ENCODE data around the gene RHOG.

RHOG gene

DNA sequence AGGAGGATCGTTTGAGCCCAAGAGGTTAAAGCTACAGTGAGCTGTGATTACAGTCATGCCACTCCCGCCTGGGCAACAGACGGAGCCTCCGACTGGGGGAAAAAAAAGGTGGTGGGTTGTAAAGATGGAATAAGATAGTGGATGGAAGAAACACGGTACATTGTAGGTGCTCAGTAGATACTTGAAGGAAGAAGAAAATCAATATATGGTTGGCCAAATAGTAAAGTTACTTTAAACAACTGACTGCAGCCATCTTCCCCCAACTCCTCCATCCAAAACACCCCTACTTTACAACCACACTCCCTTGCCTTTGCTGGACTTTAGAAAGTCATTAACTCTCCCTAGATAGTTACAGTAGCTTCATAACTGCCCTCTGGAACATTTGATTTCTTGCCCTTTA, 40.9 kb downstream of the RHOG start:
- no peak for DNase-seq (ENCODE audit: low read depth)
- TF ChIP-seq, protein P1, sequence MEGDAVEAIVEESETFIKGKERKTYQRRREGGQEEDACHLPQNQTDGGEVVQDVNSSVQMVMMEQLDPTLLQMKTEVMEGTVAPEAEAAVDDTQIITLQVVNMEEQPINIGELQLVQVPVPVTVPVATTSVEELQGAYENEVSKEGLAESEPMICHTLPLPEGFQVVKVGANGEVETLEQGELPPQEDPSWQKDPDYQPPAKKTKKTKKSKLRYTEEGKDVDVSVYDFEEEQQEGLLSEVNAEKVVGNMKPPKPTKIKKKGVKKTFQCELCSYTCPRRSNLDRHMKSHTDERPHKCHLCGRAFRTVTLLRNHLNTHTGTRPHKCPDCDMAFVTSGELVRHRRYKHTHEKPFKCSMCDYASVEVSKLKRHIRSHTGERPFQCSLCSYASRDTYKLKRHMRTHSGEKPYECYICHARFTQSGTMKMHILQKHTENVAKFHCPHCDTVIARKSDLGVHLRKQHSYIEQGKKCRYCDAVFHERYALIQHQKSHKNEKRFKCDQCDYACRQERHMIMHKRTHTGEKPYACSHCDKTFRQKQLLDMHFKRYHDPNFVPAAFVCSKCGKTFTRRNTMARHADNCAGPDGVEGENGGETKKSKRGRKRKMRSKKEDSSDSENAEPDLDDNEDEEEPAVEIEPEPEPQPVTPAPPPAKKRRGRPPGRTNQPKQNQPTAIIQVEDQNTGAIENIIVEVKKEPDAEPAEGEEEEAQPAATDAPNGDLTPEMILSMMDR (conservative IDR thresholded peaks at IDR 0.05; ENCODE audit: low read depth, low read length), result no peak
- no peak overlapping the region for H3K4me3 ChIP-seq (ENCODE audit: low read length)

DNA sequence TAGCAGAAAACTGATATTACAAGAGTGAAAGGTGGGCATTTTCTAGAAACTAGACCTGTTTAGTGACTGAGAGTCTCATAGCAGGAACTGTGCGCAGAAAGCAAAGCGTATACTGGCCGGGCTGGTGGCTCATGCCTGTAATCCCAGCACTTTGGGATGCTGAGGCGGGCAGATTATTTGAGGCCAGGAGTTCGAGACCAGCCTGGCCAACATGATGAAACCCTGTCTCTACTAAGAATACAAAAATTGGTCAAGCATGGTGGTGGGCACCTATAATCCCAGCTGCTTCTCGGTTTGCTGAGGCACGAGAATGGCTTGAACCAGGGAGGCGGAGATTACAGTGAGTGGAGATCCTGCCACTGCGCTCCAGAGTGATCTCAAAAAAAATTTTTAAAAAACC, 41.6 kb downstream of the RHOG start:
- TF ChIP-seq, protein P1 (conservative IDR thresholded peaks at IDR 0.05; ENCODE audit: low read depth, low read length), result no peak
- DNase-seq (ENCODE audit: low read depth), result no peak
- H3K4me3 ChIP-seq (ENCODE audit: low read length), result no peak overlapping the region

DNA sequence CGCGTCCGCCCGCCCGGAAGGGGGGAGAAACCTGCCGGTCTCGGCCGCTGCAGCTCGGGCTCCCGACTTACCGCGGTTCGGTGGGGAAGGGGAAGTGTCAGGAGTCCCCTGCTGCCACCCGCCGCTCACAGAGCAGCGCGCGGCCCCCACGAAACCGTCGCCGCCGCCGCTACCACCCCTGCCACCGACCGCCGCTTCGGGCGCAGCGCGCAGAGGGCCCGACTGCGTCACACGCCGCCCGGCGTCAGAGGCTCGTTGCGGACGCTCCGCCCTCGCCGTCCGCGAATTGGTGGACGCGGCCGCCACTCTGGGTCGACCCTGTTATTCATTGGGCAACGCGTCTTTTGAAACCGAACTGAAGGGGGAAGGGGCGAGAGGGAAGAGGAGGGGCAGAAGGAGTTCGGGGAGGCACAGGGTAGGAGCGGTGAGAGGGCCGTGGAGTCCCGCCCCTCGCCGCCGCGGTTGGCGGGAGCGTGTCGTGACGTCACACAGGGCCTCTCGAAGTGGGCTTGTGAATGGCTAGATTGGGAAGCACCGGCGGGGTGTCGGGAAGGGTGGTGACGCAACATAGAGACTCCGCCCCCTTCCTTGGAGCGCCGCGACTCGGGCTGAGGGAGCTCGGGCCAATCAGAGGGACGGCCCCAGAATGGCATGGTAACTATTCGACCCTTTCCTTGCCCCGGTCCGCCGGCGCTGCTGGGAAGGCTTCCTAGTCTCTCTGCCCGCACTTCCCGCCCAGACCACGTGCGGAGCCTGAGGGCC, 43.2 kb downstream of the RHOG start, which contains the start of gene NUP98:
Gene NUP98 (minus strand): TSS at position 226 of the 762 bp plus-strand sequence. CDS start 15,437 bp downstream, outside the sequence.
- H3K4me3 ChIP-seq (ENCODE audit: low read length), result peak within 1 kb of the TSS; percentile 98
- DNase-seq (ENCODE audit: low read depth), result peak; percentile 99
- TF ChIP-seq, protein P1 (conservative IDR thresholded peaks at IDR 0.05; ENCODE audit: low read depth, low read length), result no peak

DNA sequence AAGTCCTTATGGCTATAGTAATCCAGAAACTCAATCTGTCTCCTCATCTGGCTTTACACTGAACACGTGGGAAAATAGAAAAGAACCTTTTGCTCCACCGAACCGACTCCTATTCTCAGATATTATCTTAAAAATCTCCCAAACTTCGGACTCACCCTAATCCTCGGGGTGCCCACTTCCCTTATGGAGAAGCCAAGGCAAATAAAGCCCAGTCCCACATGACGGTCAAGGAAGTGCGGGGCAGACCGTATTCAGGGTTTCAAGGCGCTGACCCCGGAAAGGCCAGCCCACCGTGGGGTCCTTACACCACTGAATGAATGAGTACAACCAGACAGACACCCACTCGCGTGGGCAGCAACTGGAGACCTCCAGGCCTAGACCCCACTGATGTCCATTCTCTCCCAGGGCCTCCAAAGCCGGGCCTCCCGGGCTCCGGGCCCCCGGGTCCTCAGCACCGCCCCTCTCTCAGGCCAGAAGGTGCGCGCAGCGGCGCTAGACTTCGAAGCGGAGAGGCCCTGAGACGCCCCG, 43.9 kb downstream of the RHOG start:
- peak overlapping the region; percentile 98 for H3K4me3 ChIP-seq (ENCODE audit: low read length)
- TF ChIP-seq, protein P1 (conservative IDR thresholded peaks at IDR 0.05; ENCODE audit: low read depth, low read length), result no peak
- DNase-seq (ENCODE audit: low read depth), result no peak

DNA sequence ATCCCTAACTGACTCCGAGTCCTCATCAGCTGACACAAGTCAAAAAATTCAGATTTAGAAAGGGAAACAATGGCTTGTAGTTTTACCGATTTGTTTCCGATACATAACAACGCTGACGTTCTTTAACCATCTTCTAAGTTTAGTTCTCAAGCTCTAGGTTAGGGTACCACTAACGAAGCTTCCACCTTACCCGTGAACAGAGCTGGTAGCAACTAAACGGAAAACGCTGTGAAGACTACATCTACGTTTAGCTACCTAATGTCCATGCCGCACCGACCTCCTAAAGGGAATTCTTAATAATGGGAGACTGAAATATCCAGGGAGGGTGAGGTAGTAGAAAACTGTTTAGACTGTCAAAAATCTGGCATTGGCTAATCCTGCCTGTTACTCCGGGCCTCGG, 44.4 kb downstream of the RHOG start:
- TF ChIP-seq, protein P1 (conservative IDR thresholded peaks at IDR 0.05; ENCODE audit: low read depth, low read length), result no peak
- peak overlapping the region; percentile 98 for H3K4me3 ChIP-seq (ENCODE audit: low read length)
- DNase-seq (ENCODE audit: low read depth), result no peak

DNA sequence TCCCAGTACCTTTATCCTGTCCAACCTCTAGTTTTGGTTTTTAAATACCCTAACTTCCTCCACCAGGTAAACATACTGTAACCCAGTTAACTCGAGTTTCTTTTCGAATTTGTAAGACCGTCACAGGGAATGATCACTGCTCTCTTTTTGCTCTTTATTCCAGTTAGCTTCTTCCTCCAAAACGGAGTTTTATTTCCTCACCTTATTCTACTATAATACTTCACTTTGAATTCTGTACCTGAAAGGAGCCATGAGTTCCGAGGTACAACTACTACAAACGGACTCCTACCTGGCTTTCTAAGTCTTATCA, 44.8 kb downstream of the RHOG start:
- H3K4me3 ChIP-seq (ENCODE audit: low read length), result peak overlapping the region; percentile 98
- TF ChIP-seq, protein P1 (conservative IDR thresholded peaks at IDR 0.05; ENCODE audit: low read depth, low read length), result no peak
- no peak for DNase-seq (ENCODE audit: low read depth)
